Astrocyte (in vitro differentiated cells and primary cell): ENCODE measurements around the gene TESPA1. TPM values are rescaled to one million over a fixed set of nuclear protein-coding genes. Genes with fewer than 3 reads are reported as not detected.

Source experiments
- DNase-seq: peaks from one replicate; pipeline ENCODE4 v3.0.0-alpha.2; 2010; ENCODE audit warnings: low read depth
- FAIRE-seq: peaks from 2 replicates; lab custom pipeline; 2011; peaks lifted over from hg19 to GRCh38; lab: Jason Lieb, UNC
- H2AFZ ChIP-seq: 2 replicates; pipeline ENCODE4 v1.6.0; 2012; ENCODE audit warnings: low read depth, low read length, inconsistent platforms
- H3K27ac ChIP-seq: 2 replicates; pipeline ENCODE4 v1.5.1; 2011; ENCODE audit warnings: low read depth, low read length, inconsistent platforms
- H3K27me3 ChIP-seq: 2 replicates; pipeline ENCODE4 v1.6.0; 2011; ENCODE audit warnings: low read length, inconsistent platforms; ENCODE audit not compliant: insufficient read depth
- H3K36me3 ChIP-seq: 2 replicates; pipeline ENCODE4 v1.5.1; 2011; ENCODE audit warnings: low read length, inconsistent platforms; ENCODE audit not compliant: insufficient read depth
- H3K4me1 ChIP-seq: 2 replicates; pipeline ENCODE4 v1.5.1; 2011; ENCODE audit warnings: low read length, inconsistent platforms; ENCODE audit not compliant: insufficient read depth
- H3K4me2 ChIP-seq: 2 replicates; pipeline ENCODE4 v1.6.0; 2012; ENCODE audit warnings: low read length, inconsistent platforms
- H3K4me3 ChIP-seq: 2 replicates; pipeline ENCODE4 v1.5.1; 2011; ENCODE audit warnings: low read depth, mild to moderate bottlenecking, low read length, inconsistent platforms; ENCODE audit not compliant: insufficient read depth
- H3K79me2 ChIP-seq: 2 replicates; pipeline ENCODE4 v1.6.0; 2012; ENCODE audit warnings: mild to moderate bottlenecking, low read length, inconsistent platforms; ENCODE audit not compliant: insufficient read depth
- H3K9ac ChIP-seq: 2 replicates; pipeline ENCODE4 v1.6.0; 2012; ENCODE audit warnings: mild to moderate bottlenecking, low read length, inconsistent platforms
- H3K9me3 ChIP-seq: 2 replicates; pipeline ENCODE4 v1.5.1; 2012; ENCODE audit warnings: low read depth, mild to moderate bottlenecking, low read length, inconsistent platforms; ENCODE audit not compliant: insufficient read depth
- H4K20me1 ChIP-seq: 2 replicates; pipeline ENCODE4 v1.6.0; 2012; ENCODE audit warnings: low read length, inconsistent platforms; ENCODE audit not compliant: insufficient read depth
- H3K27ac Mint-ChIP-seq: one replicate; pipeline ENCODE4 v1.8.0; 2021; ENCODE audit warnings: mild to moderate bottlenecking, mixed read lengths; ENCODE audit not compliant: unreplicated experiment
- H3K27me3 Mint-ChIP-seq: one replicate; pipeline ENCODE4 v1.8.0; 2021; ENCODE audit warnings: low read depth, mixed read lengths; ENCODE audit not compliant: unreplicated experiment
- H3K36me3 Mint-ChIP-seq: one replicate; pipeline ENCODE4 v1.8.0; 2021; ENCODE audit warnings: low read depth, mixed read lengths; ENCODE audit not compliant: unreplicated experiment
- H3K4me1 Mint-ChIP-seq: one replicate; pipeline ENCODE4 v1.8.0; 2021; ENCODE audit warnings: low read depth, mixed read lengths; ENCODE audit not compliant: unreplicated experiment
- H3K4me3 Mint-ChIP-seq: one replicate; pipeline ENCODE4 v1.8.0; 2021; ENCODE audit warnings: mild to moderate bottlenecking, moderate library complexity, mixed read lengths; ENCODE audit not compliant: unreplicated experiment
- H3K9me3 Mint-ChIP-seq: one replicate; pipeline ENCODE4 v1.8.0; 2021; ENCODE audit warnings: mild to moderate bottlenecking, mixed read lengths; ENCODE audit not compliant: unreplicated experiment
- EZH2 ChIP-seq: IDR thresholded peaks from 2 replicates; pipeline ENCODE4 v1.6.1; 2012; ENCODE audit warnings: mild to moderate bottlenecking, low read length, inconsistent platforms; ENCODE audit not compliant: insufficient read depth
- total RNA-seq: library from RNA; stranded (reverse); gene quantifications from 2 replicates; pipeline ENCODE4 v1.2.1, GENCODE V29; 2021
- TF ChIP-seq, protein P1 (sequence below): IDR thresholded peaks from 2 replicates; pipeline ENCODE4 v1.5.1; 2011; ENCODE audit warnings: low read depth, mild to moderate bottlenecking, inconsistent platforms, low read length, moderate library complexity; ENCODE audit not compliant: insufficient read depth

TESPA1 gene
- total RNA-seq, 1 donor from 2014 or later: 0.23 TPM

- Mint-ChIP-seq H3K4me3 (no peak overlapping the region), H3K4me1 (no peaks in the 10 kb centered on the region), H3K27me3 (no peaks in the 10 kb centered on the region), H3K9me3 (peaks cover 5% of the 10 kb centered on the region), H3K36me3 (peaks cover 3% of the 10 kb centered on the region), H3K27ac (no peak overlapping the region)
- no peak overlapping the region for H3K9ac ChIP-seq
- no peaks in the 10 kb centered on the region for H4K20me1 ChIP-seq
- H3K79me2 ChIP-seq: no peaks in the 10 kb centered on the region
- no peak overlapping the region for H3K27ac ChIP-seq
- no peak overlapping the region for H2AFZ ChIP-seq
- DNase-seq (no peak), FAIRE-seq (no peak)
- H3K4me3 ChIP-seq: no peak overlapping the region
- H3K9me3 ChIP-seq: no peaks in the 10 kb centered on the region
- no peak overlapping the region for H3K4me2 ChIP-seq
- no peaks in the 10 kb centered on the region for H3K4me1 ChIP-seq
- H3K27me3 ChIP-seq: no peaks in the 10 kb centered on the region
- no peaks in the 10 kb centered on the region for H3K36me3 ChIP-seq
- TF ChIP-seq EZH2: no peak
- TF ChIP-seq, protein P1, sequence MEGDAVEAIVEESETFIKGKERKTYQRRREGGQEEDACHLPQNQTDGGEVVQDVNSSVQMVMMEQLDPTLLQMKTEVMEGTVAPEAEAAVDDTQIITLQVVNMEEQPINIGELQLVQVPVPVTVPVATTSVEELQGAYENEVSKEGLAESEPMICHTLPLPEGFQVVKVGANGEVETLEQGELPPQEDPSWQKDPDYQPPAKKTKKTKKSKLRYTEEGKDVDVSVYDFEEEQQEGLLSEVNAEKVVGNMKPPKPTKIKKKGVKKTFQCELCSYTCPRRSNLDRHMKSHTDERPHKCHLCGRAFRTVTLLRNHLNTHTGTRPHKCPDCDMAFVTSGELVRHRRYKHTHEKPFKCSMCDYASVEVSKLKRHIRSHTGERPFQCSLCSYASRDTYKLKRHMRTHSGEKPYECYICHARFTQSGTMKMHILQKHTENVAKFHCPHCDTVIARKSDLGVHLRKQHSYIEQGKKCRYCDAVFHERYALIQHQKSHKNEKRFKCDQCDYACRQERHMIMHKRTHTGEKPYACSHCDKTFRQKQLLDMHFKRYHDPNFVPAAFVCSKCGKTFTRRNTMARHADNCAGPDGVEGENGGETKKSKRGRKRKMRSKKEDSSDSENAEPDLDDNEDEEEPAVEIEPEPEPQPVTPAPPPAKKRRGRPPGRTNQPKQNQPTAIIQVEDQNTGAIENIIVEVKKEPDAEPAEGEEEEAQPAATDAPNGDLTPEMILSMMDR: no peak
These were observed 59.4 kb downstream of the TESPA1 start for GRCh38 chr12:54924972-54925707.

DNA sequence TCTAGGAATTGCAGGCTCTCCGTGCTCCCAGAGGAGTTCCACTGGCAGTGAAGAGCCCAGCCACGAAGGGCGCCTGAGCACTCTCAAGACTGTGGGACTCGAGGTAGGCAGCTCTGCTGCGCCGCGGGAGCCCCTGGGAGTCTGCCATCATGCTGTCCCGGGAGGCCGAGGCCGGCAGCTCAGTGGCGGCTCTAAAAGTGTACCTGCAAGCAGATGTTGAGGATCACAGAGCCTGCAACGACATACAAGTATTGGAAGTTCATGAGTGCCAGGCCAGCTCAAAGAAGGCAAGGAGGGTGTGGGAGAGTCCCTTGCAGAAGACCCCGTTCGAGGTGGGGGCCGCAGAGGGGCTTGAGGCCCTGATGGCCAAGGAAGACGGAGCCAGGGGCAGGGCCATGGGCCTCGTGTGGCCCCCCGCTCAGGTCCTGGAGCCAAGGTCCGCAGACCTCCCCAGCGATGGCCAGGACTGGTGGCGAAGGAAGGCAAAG, 67.5 kb downstream of the TESPA1 start:
- Histone ChIP-seq H4K20me1 (no peaks in the 10 kb centered on the region), H3K9me3 (no peaks in the 10 kb centered on the region), H3K4me1 (no peaks in the 10 kb centered on the region), H2AFZ (no peak overlapping the region), H3K4me2 (no peak overlapping the region), H3K4me3 (no peak overlapping the region), H3K36me3 (no peaks in the 10 kb centered on the region), H3K27me3 (no peaks in the 10 kb centered on the region), H3K27ac (no peak overlapping the region), H3K9ac (no peak overlapping the region), H3K79me2 (no peaks in the 10 kb centered on the region)
- FAIRE-seq (no peak), DNase-seq (no peak)
- Mint-ChIP-seq H3K27me3 (no peaks in the 10 kb centered on the region), H3K36me3 (no peaks in the 10 kb centered on the region), H3K9me3 (peaks cover 2% of the 10 kb centered on the region), H3K4me3 (no peak overlapping the region), H3K4me1 (no peaks in the 10 kb centered on the region), H3K27ac (no peak overlapping the region)
- TF ChIP-seq EZH2: no peak
- TF ChIP-seq, protein P1: no peak

Other genes with a start within 250 kb of the TESPA1 start
- gene MUCL1, start 130.2 kb downstream of the TESPA1 start, total RNA-seq: not detected in 2 replicates
- not detected in 2 replicates for gene NEUROD4, start 35.2 kb upstream of the TESPA1 start, total RNA-seq
- not detected in 2 replicates for gene OR9K2, start 141.6 kb upstream of the TESPA1 start, total RNA-seq
- not detected in 2 replicates for gene OR10A7, start 236.3 kb upstream of the TESPA1 start, total RNA-seq